Prostate gland (tissue), 2 donors: Measurements from ENCODE around the gene AQP12B. TPM values are rescaled to one million over a fixed set of nuclear protein-coding genes. Genes with fewer than 3 reads are reported as not detected.

Source experiments
- DNase-seq: peaks from one replicate; pipeline ENCODE4 v3.0.0-alpha.2; 2019; ENCODE audit warnings: low spot score
- H3K27ac ChIP-seq, 2 donors: fragments of 200-600 bp; sonication (generic); 2 replicates each; pipeline ENCODE4 v1.5.1; 2017 to 2019
- H3K27me3 ChIP-seq: fragments of 200-600 bp; sonication (generic); replicated peaks from 2 replicates; pipeline ENCODE4 v1.5.1; 2019; ENCODE audit not compliant: insufficient read depth
- H3K36me3 ChIP-seq, 2 donors: fragments of 200-600 bp; sonication (generic); 1 replicate in 1 of 2; 2 replicates in 1 of 2; pipeline versions ENCODE4 v1.5.1 to v1.8.1; 2017 to 2019
- H3K4me1 ChIP-seq: fragments of 200-600 bp; sonication (generic); replicated peaks from 2 replicates; pipeline ENCODE4 v1.5.1; 2019
- H3K4me3 ChIP-seq, 2 donors: fragments of 200-600 bp; sonication (generic); 2 replicates each; pipeline ENCODE4 v1.5.1; 2017 to 2019
- H3K9me3 ChIP-seq: fragments of 200-600 bp; sonication (generic); 2 replicates; pipeline ENCODE4 v1.5.1; 2017
- POLR2A ChIP-seq: fragments of 450-650 bp; IDR thresholded peaks from one replicate; pipeline ENCODE4 v1.6.1; 2016; ENCODE audit warnings: antibody characterized with exemption, mild to moderate bottlenecking
- POLR2AphosphoS5 ChIP-seq: sonication (generic); formaldehyde crosslinking; IDR thresholded peaks from one replicate; pipeline ENCODE4 v1.6.1; 2017; ENCODE audit warnings: antibody characterized with exemption
- WGBS: methylation state at CpG from one replicate; pipeline ENCODE4 v1.1.5; 2018; 5-methylcytosine and 5-hydroxymethylcytosine counted together
- intact Hi-C: fragments of 100-400 bp; cut with DNase I; formaldehyde crosslinking; loops from one replicate; pipeline ENCODE4 v1.14.2; 2022
- total RNA-seq, 2 donors: library from RNA; depleted of rRNA; stranded (reverse); fragments of >200 nt; gene quantifications; one replicate each; pipeline ENCODE4 v1.1.0, GENCODE V29; 2016
- TF ChIP-seq, protein P1 (sequence below), 4 experiments: fragments of 200-600 bp in 2 of 4; fragments of 450-650 bp in 2 of 4; sonication (generic) in 2 of 4; IDR thresholded peaks; 1 replicate in 3 of 4; 2 replicates in 1 of 4; pipeline ENCODE4 v1.5.1; 2016 to 2019; ENCODE audit warnings: antibody characterized with exemption in 4 of 4, mild to moderate bottlenecking in 2 of 4, moderate library complexity in 2 of 4

The AQP12B gene
- total RNA-seq, 2 donors from 2014 or later, result not detected

- no peak for DNase-seq
- peaks cover 2% of the 10 kb centered on the region for H3K27me3 ChIP-seq
- TF ChIP-seq, protein P1, sequence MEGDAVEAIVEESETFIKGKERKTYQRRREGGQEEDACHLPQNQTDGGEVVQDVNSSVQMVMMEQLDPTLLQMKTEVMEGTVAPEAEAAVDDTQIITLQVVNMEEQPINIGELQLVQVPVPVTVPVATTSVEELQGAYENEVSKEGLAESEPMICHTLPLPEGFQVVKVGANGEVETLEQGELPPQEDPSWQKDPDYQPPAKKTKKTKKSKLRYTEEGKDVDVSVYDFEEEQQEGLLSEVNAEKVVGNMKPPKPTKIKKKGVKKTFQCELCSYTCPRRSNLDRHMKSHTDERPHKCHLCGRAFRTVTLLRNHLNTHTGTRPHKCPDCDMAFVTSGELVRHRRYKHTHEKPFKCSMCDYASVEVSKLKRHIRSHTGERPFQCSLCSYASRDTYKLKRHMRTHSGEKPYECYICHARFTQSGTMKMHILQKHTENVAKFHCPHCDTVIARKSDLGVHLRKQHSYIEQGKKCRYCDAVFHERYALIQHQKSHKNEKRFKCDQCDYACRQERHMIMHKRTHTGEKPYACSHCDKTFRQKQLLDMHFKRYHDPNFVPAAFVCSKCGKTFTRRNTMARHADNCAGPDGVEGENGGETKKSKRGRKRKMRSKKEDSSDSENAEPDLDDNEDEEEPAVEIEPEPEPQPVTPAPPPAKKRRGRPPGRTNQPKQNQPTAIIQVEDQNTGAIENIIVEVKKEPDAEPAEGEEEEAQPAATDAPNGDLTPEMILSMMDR (IDR thresholded peaks at IDR 0.05), result no peak
- intact Hi-C loops, result no loop called here
- 94% methylated on average over 13 of the region's 13 CpGs for WGBS
- no peak overlapping the region for H3K27ac ChIP-seq
- H3K4me1 ChIP-seq, result no peaks in the 10 kb centered on the region
- H3K9me3 ChIP-seq, result no peaks in the 10 kb centered on the region
- no peaks in the 10 kb centered on the region for H3K36me3 ChIP-seq
- no peak overlapping the region for H3K4me3 ChIP-seq
Measured at GRCh38 chr2:240650254-240650965, 32.3 kb downstream of the AQP12B start.

- no peak for TF ChIP-seq POLR2AphosphoS5
- no peak for TF ChIP-seq POLR2A
- TF ChIP-seq, protein P1 (IDR thresholded peaks at IDR 0.05), result no peak
- Histone ChIP-seq H3K4me3 (no peak overlapping the region), H3K27ac (no peak overlapping the region), H3K9me3 (no peaks in the 10 kb centered on the region), H3K4me1 (no peaks in the 10 kb centered on the region), H3K27me3 (peaks cover 6% of the 10 kb centered on the region), H3K36me3 (no peaks in the 10 kb centered on the region)
- WGBS, result 47% methylated on average over 7 of the region's 7 CpGs
- intact Hi-C loops, result no loop called here
- DNase-seq, result no peak
Measured at GRCh38 chr2:240649331-240649730, 33.4 kb downstream of the AQP12B start.

DNA sequence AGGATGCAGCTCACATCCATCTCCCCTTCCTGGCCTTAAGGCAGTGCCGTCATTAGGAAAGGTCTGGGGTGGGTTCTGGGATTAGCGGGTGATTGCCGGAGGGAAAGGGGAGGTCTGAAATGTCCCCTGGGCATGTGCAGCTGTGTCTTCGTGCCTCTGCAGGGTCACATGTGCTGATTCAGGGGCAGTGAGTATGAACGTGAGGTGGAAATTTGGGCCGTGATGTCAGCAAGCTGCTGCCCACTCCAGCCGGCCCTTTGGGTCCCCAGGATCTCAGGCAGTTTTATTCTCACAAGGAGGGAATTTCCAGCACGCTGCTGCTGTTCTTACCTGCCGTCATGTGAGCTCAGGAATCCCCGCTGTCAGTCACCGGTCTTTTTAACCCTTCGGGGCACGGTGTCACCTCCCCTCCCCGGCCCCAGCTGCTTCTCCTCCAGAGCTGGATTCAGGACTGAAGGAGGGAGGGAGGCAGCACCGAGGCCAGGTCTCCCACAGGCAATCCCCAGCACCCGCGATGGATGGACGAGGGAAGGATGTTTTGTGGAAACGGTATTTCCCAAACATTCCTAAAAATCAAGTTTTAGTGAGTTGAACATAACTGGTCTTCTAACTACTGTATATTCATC, 33.9 kb downstream of the AQP12B start:
- no peak for TF ChIP-seq POLR2A
- TF ChIP-seq, protein P1 (IDR thresholded peaks at IDR 0.05), result no peak
- no peak for TF ChIP-seq POLR2AphosphoS5
- DNase-seq, result no peak
- 35% methylated on average over 19 of the region's 19 CpGs for WGBS
- Histone ChIP-seq H3K36me3 (no peaks in the 10 kb centered on the region), H3K27ac (no peak overlapping the region), H3K9me3 (no peaks in the 10 kb centered on the region), H3K4me3 (no peak overlapping the region), H3K4me1 (no peaks in the 10 kb centered on the region), H3K27me3 (peaks cover 6% of the 10 kb centered on the region)
- intact Hi-C loops, result no loop called here

- TF ChIP-seq POLR2AphosphoS5 (no peak), POLR2A (no peak)
- TF ChIP-seq, protein P1 (IDR thresholded peaks at IDR 0.05), result no peak
- no peak overlapping the region for H3K27ac ChIP-seq
- H3K4me1 ChIP-seq, result no peaks in the 10 kb centered on the region
- H3K9me3 ChIP-seq, result no peaks in the 10 kb centered on the region
- 83% methylated on average over 6 of the region's 6 CpGs for WGBS
- peaks cover 6% of the 10 kb centered on the region for H3K27me3 ChIP-seq
- H3K4me3 ChIP-seq, result no peak overlapping the region
- H3K36me3 ChIP-seq, result no peaks in the 10 kb centered on the region
- DNase-seq, result no peak
- intact Hi-C loops, result no loop called here
Measured at GRCh38 chr2:240648155-240648649, 34.5 kb downstream of the AQP12B start.
